ENCODE measurements around the gene C4orf50.

The C4orf50 gene

DNA sequence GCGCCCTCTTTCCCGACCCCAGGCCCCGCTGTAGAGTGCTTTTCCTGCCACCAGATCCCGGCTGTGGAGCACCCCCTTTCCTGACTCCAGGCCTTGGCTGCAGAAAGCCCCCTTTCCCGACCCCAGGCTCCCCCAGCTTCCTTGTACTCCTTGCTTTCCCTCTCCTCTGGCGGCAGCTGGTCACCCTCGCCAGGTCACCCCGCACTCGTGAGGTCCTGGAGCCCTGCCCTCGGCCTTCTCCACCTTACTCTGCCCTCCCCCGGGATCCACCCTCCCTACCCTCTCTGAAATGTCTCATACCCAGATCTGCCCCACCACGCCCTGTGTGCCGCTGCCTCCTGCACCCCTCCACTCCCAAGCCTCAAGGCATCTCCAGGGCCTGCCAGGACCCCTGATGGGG lies 25.0 kb upstream of the C4orf50 start:
- no peak for DNase-seq (ENCODE audit: low spot score)

DNA sequence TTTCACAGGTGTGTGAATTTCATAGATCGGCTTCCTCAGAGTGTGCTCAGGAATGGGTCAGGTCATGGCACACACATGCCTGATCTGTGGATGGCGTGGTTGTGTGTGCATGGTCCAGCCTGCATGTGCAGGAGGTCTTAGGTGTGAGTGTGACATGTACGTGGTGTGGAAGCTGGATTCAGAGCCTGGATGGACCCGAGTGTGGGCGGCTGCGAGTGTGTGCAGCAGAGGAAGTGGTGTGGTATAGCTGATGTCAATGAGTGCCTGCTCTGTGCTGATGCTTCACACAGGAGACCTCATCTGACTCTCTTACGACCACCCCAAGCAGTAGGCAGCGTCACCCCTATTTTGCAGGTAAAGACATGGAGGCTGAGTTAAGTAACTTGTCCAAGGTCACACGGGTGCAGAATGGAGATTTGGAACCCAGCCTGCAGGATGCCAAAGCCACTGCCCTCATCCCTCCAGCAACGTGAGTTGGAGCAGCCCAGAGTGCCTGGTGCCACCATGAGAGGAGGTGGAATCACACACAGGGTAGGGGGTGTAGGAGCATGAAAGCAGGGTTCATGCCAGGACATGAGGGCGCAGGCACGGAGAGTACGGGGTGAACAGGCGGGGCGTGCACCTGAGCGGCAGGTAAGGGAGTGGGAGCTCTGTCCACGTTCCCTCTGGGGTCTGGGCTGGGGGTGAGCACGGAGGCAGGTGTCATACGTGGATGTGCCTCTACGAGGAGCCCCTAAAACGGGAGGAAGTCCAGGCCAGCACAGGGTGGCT lies 24.2 kb upstream of the C4orf50 start:
- DNase-seq (ENCODE audit: low spot score) = no peak

DNA sequence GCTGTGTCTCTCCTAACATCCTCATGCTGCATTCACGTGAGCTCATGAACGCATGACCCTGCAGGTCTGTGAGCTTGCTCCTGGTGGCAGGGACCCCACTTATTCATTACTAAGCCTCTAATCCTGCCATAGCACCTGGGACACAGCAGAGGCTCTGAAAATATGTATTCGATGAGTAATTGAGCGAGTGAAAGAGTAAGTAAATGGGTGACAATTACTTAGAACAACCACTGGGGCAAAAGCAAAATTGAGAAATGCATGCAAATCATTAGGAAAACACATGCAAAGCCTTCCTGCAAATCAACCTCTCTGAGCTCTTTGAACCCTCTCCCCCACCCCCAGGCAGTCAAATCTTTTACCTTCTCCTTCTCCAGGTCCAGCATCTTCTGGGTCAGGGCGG lies 23.6 kb upstream of the C4orf50 start:
- no peak for DNase-seq (ENCODE audit: low spot score)

DNA sequence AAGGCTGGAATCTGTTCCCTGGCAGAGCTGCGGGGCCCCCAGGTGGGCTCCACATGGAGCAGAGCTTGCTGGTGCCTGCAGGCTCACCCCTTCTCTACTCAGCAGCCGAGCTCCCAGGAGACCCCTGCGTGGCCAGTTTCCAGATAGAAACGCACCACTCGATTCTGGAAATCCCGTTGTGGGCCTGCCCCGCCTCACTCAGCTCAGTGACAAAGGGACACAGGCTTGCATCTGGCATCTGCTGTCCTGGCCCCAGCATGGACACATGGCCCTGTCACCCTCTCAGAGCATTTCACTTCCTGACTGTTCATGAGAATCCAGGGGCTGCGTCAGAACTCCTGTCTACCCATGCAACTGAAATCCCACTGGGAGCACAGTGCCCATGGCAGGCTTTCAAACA lies 20.5 kb upstream of the C4orf50 start:
- DNase-seq (ENCODE audit: low spot score) = no peak

DNA sequence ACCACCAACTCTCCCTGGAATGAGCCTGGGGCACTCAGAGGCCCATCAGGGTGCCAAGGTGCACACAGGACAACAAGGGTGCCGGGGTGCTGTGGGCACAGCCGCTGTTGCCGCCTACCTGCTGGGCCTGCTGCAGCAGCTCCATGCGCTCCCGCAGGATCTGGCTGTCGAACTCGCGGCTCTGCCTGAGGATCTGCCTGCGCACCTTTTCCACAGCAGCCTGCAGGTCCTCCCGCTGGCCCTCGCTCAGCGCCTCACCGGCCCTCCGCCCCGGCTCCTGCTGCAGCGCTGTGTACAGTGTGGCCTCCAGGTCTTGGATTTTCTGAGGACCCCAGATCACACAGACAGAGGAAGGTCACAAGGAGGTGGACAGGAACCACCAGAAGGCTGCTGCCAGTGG lies 17.6 kb upstream of the C4orf50 start:
- DNase-seq (ENCODE audit: low spot score) = no peak

DNA sequence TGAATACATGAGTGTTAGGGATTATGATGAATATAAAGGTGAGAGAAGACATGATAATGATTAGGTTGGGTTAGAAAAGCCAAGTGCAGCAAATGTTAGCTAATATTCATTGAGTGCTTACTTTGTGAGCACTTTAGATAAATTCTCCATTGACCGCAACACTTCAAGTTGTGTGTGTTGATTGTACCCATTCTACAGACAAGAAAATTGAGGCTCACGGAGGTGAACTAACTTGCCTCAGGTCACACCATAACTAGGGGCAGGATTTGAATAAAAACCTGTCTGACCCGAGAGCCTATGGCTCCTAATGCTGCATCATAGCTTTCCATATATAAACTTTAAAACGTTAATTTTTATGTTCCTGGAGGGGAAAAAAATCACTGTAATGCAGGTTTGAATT lies 15.2 kb upstream of the C4orf50 start:
- DNase-seq (ENCODE audit: low spot score) = no peak

DNA sequence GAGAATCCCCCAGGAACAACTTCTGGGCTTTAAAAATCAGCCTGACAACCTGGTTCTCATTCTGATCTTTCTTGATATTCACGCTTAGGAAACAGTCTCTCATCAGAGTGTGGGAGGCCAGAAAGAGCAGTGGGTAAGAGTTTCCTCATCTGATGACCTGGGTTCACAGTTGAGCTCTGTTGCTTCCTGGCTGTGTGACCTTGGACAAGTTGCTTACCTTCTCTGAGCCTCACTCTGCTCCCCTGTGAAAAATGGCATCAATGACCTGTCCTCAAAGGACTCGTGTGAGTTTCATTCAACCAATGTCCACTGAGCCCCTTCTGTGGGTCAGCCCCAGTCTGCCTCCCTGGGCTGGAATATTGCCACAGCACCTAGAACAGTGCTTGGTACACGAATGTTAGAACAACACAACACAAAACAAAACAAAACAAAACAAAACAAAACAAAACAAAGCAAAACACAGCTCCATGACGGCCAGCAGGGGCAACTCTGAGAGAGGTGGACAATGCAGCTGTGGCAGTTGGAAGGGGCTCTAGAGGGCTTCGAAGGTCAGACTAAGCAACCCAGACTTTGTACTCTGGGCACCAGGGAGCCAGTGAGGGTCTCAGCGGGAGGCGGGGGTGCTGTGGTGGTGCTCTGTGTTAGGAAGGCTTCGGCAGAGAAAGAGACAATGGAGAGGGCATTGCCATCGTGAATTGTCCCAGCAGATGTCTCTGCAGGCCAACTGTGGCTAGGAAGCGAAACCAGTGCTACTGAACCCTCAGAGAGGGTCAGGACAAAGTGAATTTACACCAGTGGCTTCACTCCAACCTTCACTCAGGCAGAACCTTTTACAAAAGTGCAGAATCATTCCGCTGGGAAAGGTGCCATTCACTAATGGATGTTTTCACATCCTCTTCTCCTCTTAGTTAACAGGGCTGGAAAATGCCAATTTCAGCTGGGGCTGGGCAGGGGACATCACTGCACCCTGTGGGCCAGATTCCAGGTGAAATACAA lies 14.3 kb upstream of the C4orf50 start:
- DNase-seq (ENCODE audit: low spot score) = no peak

DNA sequence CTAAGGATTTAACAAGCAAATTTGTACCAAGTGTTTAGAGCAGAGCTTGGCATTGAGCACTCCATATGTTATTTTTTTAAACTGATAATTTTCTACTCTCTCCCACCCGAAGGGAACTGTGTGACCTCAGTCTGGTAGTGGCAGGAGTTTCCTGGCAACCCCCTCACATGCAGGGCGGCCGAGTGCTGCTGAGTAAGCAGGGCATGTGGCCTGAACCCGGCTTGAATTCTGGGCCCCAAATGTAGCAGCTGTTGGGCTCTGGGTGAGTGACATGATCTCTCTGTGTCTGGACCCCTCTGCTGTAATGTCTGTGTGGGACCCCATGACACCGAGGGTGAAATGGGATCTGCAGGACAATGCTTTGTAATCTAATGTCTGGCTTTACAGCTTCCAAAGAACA lies 13.6 kb upstream of the C4orf50 start:
- no peak for DNase-seq (ENCODE audit: low spot score)

DNA sequence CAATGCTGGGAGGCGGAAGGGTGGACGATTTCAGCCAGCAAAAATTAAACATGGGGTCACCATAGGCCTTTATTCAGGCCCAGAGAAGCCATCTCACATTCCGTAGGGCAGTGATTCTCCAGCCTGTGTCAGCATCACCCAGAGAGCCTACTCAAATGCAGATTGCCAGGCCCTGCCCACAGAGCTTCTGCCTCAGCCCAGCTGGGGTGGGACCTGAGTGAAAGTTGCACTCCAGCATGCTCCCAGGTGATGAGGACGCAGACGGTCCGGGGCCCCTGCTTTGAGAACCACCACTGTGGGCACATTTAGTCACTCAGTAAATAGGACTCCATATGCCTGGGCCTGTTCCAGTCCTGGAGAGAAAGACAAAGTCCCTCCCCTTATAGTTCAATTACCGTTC lies 12.4 kb upstream of the C4orf50 start:
- DNase-seq (ENCODE audit: low spot score) = no peak

DNA sequence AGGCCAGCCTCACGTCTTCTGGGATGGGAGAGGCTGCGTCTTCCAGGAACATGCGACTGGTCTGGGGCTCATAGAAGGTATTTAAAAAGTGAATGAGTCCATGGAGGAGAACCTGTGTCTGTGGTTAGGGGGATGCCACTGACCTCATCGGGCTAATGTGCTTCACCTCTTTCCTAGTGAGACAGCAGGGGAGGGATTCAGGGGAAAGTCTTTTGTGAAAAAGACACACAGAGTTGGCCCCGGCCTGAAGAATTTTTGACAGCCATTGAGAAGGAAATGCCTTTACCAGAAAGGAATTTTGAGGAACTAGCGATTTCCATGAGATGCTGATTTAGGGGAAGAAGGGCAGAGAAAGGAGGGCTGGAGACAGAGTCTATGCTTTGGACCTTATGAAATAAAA lies 11.0 kb upstream of the C4orf50 start:
- no peak for DNase-seq (ENCODE audit: low spot score)

DNA sequence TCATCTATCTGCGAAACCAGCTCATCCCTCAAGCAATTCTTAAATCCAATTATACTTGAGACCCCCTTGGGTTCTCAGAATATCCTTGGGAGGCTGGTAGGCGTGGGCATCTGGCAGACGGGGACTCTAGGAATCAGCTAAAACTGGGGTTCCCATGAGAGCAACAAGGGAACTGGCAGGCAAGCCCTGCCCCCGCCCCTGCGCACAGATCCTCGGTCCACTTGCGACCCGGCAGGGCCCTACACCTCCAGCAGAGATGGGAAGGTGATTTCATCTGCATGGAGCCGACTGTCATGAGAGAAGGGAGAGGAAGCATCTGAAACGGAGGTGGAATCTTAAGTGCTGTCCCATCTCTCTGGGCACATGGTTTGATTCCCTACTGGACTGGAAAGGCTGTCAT lies 9.9 kb upstream of the C4orf50 start:
- DNase-seq (ENCODE audit: low spot score) = no peak

DNA sequence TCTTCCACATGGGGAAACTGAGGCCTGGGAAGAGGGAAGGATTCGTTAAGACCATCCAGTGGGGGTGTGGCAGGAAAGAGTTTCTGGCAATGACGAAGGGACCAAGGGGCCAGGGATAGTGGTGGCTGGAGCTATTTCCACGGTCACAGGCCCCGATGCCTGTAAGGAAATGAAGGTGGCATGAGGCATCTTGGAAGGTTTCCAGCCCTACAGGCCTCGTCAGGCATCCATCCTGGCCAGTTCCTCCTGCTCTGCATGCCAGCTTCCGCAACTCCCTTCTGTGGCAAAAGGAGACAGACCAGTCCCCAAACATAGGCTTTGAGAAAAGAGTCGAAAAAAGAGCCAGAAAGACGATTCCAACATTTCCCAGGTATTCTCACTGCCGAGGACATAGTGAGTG lies 9.2 kb upstream of the C4orf50 start:
- no peak for DNase-seq (ENCODE audit: low spot score)

DNA sequence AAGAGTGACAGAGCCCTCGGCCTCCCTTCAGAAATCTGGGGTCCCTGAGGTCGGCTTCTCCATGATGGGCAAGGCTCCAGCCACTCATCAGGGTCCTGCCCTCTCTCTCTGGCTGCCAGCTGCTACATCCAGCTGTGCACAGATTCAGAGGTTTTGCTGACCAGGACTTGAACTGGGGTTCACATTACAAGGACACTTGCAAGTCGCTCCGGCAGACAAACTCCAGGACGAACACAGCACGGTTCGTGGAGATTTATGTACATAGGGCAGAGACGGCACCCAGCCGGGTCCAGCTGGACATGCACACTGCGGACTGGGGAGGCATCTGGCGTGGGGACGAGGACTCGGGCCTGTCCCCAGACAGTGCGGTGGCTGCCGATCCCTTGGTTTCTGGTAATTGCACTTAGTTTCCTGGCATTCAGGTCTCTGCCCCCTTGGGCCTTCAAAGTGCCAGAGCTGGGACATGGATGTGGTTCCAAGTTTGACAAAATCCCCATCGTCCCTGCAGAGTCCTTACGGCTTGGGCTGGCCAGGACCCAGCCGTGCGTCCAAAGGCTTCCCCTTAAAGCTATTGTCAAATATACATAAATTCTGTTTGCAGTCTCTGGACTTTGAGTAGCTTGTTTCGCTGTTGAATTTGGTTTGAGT lies 6.2 kb upstream of the C4orf50 start:
- DNase-seq (ENCODE audit: low spot score) = no peak

DNA sequence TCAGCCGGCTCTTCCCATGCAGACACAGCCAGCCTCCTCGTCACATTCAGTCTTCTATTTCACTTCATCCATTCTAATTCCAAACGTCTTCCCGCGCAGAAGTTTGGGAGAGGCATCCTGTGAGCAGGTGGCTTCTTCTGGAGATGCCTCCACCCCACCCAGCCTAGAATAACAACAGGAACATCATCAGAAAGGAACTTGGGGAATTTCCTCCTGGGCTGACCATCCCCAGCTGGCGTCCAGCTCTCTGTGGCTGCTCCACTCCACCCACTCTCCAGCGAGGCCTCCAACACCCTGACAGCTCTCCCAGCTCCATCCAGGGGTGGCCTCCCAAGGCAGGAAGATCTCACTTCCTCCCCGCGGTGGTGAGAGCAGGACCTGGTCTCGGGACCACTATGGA lies 5.5 kb upstream of the C4orf50 start:
- no peak for DNase-seq (ENCODE audit: low spot score)

DNA sequence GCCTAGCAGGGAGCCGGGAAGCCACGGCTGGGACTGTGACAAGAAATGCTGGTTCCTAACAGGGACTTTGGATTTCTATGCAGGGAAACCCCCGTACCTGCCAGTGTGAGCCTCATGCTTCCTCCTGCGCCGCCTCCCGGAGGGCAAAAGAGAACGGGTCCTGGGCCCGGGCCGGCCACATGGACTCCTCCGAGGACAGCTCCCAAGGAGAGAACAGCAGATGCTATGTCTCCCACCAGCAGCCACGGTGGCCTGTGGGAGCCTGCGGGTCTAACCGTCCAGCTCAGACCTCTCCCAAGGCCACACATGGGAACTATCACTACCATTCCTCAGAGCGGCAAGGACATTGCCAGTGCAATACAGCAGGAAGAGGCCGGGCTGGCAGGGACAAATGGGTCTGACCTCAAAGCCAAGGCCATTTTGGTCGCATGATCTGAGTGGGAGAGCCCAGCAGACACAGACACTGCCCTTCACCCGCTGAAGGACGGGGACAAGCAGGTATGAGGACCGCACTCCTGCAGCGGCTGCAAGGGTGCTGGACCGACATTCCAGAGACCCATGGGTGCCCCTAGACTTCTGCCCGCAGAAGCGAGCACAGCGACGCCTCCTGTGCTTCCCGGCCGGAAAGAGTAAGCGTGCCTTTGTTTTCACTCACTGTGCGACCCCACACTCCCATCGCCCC lies 4.5 kb upstream of the C4orf50 start:
- DNase-seq (ENCODE audit: low spot score) = no peak

DNA sequence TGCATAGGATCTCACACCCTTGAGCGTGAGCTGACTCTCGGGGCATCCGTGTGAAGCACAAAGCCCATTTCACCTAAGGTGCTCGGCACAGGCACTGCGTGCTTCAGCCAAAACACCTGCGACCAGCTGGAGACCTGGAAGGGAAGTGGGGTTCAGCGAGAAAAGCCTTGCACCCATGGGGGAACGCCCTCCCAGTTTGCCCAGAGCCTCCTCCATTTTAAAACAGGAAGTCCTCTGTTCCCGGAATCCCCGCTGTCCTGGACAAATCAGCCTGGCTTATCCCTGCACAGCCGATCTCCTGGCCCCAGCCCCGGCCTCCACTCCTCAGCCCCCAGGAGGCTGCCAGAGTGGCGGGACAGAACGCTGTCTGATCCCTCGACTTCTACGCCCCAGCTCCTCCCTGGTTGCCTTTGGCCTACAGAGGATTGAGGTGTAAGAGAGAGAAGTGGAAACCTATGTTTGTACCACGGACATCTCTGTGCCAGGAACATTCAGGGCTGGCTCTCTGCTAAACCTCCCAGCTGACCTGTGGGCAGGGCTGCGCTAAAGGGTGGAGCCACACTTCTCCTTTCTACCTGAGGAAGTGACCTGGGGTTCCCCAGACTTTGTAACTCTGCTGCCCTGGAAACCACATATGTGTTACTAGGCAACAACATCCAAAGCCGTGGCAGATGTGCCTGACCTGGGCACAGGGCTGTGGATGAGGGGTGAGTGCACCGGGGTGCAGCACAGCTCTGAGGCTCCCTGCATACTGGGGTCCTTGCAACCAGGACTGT lies 3.8 kb upstream of the C4orf50 start:
- no peak for DNase-seq (ENCODE audit: low spot score)

DNA sequence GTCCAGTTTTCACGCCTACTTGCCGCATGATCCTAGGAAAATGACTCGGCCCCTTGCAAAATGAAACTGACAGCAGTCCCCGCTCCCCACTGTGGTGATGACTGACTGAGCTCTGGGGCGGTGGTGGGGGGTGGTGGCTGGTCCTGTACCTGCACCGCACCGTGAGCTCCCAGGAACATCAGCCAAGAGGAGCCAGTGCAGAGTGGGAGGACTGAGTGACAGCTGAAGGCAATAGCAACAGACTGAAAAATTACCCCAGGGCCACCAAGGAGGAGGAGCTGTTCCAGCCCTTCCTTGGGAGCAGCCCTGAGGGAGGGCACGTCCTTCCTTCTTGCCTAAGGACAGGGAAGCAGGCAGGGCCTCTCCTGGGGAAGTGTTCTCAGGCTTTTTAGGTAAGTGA lies 2.4 kb upstream of the C4orf50 start:
- no peak for DNase-seq (ENCODE audit: low spot score)

DNA sequence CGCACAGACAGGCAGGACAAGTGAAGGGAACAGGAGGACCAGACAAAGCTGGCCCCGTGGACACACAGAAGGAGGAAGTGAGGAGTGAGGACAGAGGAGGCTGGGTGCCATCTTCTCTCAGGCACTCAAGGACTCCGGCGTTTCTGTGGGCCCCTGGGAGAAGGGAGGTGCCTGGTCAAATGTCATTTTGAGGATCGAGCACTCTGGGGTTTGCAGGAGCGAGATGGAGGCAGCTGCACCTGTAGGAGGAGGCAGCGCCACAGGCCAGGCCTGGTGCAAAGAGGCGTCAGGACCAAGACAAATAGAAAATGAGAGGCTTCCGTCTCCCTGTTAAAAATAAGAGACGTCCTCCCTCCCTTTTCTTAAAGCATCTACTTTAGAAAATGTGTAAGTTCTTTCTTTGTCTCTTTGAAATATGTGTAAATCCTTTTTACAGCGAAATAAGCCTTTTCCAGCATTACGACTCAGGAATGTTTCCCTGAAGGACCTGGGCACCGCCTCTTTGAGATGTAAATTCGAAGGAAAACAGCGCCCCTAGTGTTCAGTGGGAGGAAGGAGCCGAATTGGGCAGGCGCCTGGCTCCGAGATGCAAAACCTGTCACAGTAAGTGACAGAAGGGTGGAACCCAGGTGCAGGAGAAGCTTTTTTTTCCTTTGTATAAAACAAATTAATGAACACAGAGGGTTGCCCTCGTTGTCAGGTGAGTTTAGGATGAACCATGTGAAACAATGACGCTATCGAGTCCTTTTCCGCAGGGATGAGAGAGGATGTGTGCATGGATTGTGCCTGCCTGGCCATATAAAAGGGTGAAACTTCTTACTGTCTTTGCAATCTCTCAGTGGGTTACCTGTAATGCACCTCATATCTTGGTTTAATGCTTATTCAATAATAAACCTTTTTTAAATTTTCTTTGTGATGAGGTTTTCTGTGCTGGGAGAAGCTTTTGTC lies 1.4 kb upstream of the C4orf50 start:
- peak; percentile 45 for DNase-seq (ENCODE audit: low spot score)

DNA sequence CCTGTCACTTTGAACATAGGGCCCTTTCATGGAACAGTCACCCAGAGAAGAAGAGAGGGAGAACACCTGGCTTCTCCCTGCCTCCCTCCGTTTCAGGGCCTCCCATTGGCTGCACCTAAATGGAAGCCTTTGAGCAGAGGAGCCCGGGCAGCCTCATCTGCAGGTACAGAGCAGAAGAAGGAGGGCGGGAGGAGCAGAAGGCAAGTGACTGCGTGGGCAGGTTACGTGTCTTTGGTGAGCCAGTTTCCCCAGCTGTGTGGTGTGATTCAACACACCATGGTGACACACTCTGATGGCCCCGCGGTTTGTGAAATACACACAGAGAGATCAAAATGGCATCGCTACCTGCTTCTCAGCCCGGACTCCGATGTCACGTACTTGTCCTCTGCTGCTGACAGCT lies 431 bp downstream of the C4orf50 start:
- DNase-seq (ENCODE audit: low spot score) = no peak

DNA sequence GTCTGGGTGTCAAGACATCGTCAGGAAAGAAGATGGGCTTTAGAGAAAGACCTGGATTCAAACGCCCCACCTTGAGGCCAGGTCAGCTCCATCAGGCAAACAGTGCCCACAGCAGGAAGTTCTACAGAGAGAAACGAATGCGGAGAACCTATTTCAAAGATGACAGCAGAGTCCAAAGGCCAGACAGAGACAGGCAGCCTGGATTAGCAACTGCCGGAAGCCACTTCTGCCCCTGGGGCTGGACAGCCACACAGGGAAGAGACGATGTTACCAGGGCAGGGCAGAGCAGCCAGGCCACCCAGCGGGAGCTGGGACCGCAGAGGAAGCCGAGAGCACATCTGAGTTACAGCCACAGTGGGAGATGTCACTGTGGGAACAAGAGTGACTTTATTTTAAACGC lies 1.2 kb downstream of the C4orf50 start:
- no peak for DNase-seq (ENCODE audit: low spot score)
